Upper lobe of left lung (tissue), 6 donors: ENCODE measurements around the gene CHST8. TPM values are rescaled to one million over a fixed set of nuclear protein-coding genes. Genes with fewer than 3 reads are reported as not detected.

Experiments used
- ATAC-seq, 2 donors: fragments of 200-7000 bp; cut with Tn5 transposase; one replicate each; pipeline ENCODE4 v1.9.1; 2022; ENCODE audit warnings: mild to moderate bottlenecking in 2 of 2, moderate library complexity in 2 of 2; ENCODE audit not compliant: low FRiP score in 2 of 2
- DNase-seq, 2 donors: peaks; one replicate each; pipeline ENCODE4 v3.0.0-alpha.2; 2019 to 2020
- H3K27ac ChIP-seq, 4 donors: fragments of 200-600 bp; sonication (generic); one replicate each; pipeline ENCODE4 v1.5.1; 2016 to 2019
- H3K27me3 ChIP-seq, 4 donors: fragments of 200-600 bp; sonication (generic); one replicate each; pipeline ENCODE4 v1.5.1; 2017 to 2019
- H3K36me3 ChIP-seq, 4 donors: fragments of 200-600 bp; sonication (generic); one replicate each; pipeline ENCODE4 v1.5.1; 2016 to 2019
- H3K4me1 ChIP-seq, 4 donors: fragments of 200-600 bp; sonication (generic); one replicate each; pipeline ENCODE4 v1.5.1; 2018 to 2019
- H3K4me3 ChIP-seq, 4 donors: fragments of 200-600 bp; sonication (generic); one replicate each; pipeline ENCODE4 v1.5.1; 2017 to 2019; ENCODE audit warnings: mild to moderate bottlenecking in 2 of 4, moderate library complexity in 1 of 4
- H3K9me3 ChIP-seq, 4 donors: fragments of 200-600 bp; sonication (generic); one replicate each; pipeline ENCODE4 v1.5.1; 2018 to 2019
- CTCF ChIP-seq, 6 experiments: fragments of 450-650 bp in 4 of 6; fragments of 200-600 bp in 2 of 6; sonication (generic) in 2 of 6; IDR thresholded peaks; one replicate each; pipeline ENCODE4 v1.5.1; 2016 to 2019; ENCODE audit warnings: antibody characterized with exemption in 6 of 6
- EP300 ChIP-seq, 4 donors: sonication (generic); formaldehyde crosslinking; IDR thresholded peaks; one replicate each; pipeline ENCODE4 v1.5.1; 2017; ENCODE audit warnings: antibody characterized with exemption in 4 of 4, control low read depth in 2 of 4
- POLR2A ChIP-seq, 4 donors: fragments of 450-650 bp; IDR thresholded peaks; one replicate each; pipeline ENCODE4 v1.5.1; 2016 to 2017; ENCODE audit warnings: antibody characterized with exemption in 4 of 4, mild to moderate bottlenecking in 2 of 4
- POLR2AphosphoS5 ChIP-seq, 2 donors: sonication (generic); formaldehyde crosslinking; IDR thresholded peaks; one replicate each; pipeline ENCODE4 v1.5.1; 2017; ENCODE audit warnings: antibody characterized with exemption in 2 of 2
- WGBS, 2 donors: methylation state at CpG; one replicate each; pipeline ENCODE4 v1.1.5; 2017 to 2018; 5-methylcytosine and 5-hydroxymethylcytosine counted together
- total RNA-seq, 6 donors: library from RNA; depleted of rRNA in 4 of 6; stranded (reverse); fragments of >200 nt in 4 of 6; gene quantifications; one replicate each; pipeline versions ENCODE4 v1.1.0 to v1.2.1, GENCODE V29; 2016 to 2021
- donor health status: DM: no; HTN: no; CAD: no; lungs with moderate emphysema.
- donor health status: DM: no; HTN: yes; CAD: no; lungs with severe emphysema.

The CHST8 gene
- total RNA-seq, 6 donors from 2014 or later: 0.46 to 3.1 (median 0.72) TPM; not detected in 2

GRCh38 chr19:33724021-33724720 is 102.4 kb downstream of the CHST8 start:
- DNase-seq (peak in 1 of 2 donors; percentile 57), ATAC-seq (peak in 1 of 2 donors; percentile 13)
- 67 to 72% methylated on average over 10 to 15 of the region's 15 CpGs for WGBS, 2 donors
- Histone ChIP-seq H3K4me1 (no peaks in the 10 kb centered on the region), H3K4me3 (no peak overlapping the region), H3K27me3 (no peaks in the 10 kb centered on the region), H3K9me3 (no peaks in the 10 kb centered on the region), H3K36me3 (no peaks in the 10 kb centered on the region), H3K27ac (no peak overlapping the region)
- TF ChIP-seq CTCF (IDR thresholded peaks at IDR 0.05): no peak
- no peak for TF ChIP-seq POLR2AphosphoS5 (IDR thresholded peaks at IDR 0.05)
- no peak for TF ChIP-seq POLR2A (IDR thresholded peaks at IDR 0.05)
- TF ChIP-seq EP300 (IDR thresholded peaks at IDR 0.05): no peak

- no peaks in the 10 kb centered on the region for H3K4me1 ChIP-seq
- no peaks in the 10 kb centered on the region for H3K36me3 ChIP-seq
- H3K27ac ChIP-seq: no peak overlapping the region
- DNase-seq (peak in 1 of 2 donors; percentile 56), ATAC-seq (no peak)
- H3K27me3 ChIP-seq: no peaks in the 10 kb centered on the region
- no peak overlapping the region for H3K4me3 ChIP-seq
- H3K9me3 ChIP-seq: no peaks in the 10 kb centered on the region
- whole genome bisulfite sequencing, 2 donors: 64 to 80% methylated on average over 3 to 7 of the region's 7 CpGs
- TF ChIP-seq POLR2A (IDR thresholded peaks at IDR 0.05) (no peak), EP300 (IDR thresholded peaks at IDR 0.05) (no peak), POLR2AphosphoS5 (IDR thresholded peaks at IDR 0.05) (no peak), CTCF (IDR thresholded peaks at IDR 0.05) (no peak)
Measured at GRCh38 chr19:33724721-33725060, 102.9 kb downstream of the CHST8 start.

- ATAC-seq (no peak), DNase-seq (no peak)
- 74 to 81% methylated on average over 7 to 9 of the region's 9 CpGs for WGBS, 2 donors
Measured at GRCh38 chr19:33725567-33725966, 103.8 kb downstream of the CHST8 start.

GRCh38 chr19:33726756-33727155 is 105.0 kb downstream of the CHST8 start:
- no peak for ATAC-seq
- no peak for TF ChIP-seq POLR2AphosphoS5 (IDR thresholded peaks at IDR 0.05)
- TF ChIP-seq EP300 (IDR thresholded peaks at IDR 0.05): no peak
- no peak for TF ChIP-seq POLR2A (IDR thresholded peaks at IDR 0.05)
- no peak for TF ChIP-seq CTCF (IDR thresholded peaks at IDR 0.05)
- H3K4me1 ChIP-seq: no peaks in the 10 kb centered on the region
- no peaks in the 10 kb centered on the region for H3K36me3 ChIP-seq
- no peak overlapping the region for H3K27ac ChIP-seq
- no peak overlapping the region for H3K4me3 ChIP-seq
- WGBS, 2 donors: 63 to 71% methylated on average over 10 to 12 of the region's 12 CpGs
- DNase-seq: peak in 1 of 2 donors; percentile 54
- H3K27me3 ChIP-seq: no peaks in the 10 kb centered on the region
- no peaks in the 10 kb centered on the region for H3K9me3 ChIP-seq

More at GRCh38 chr19:33725567-33725966, 103.8 kb downstream of the CHST8 start:
- no peaks in the 10 kb centered on the region for H3K36me3 ChIP-seq
- H3K27me3 ChIP-seq: no peaks in the 10 kb centered on the region
- H3K4me3 ChIP-seq: no peak overlapping the region
- no peaks in the 10 kb centered on the region for H3K9me3 ChIP-seq
- H3K27ac ChIP-seq: no peak overlapping the region
- no peaks in the 10 kb centered on the region for H3K4me1 ChIP-seq
- TF ChIP-seq EP300 (IDR thresholded peaks at IDR 0.05): no peak
- TF ChIP-seq CTCF (IDR thresholded peaks at IDR 0.05): no peak
- TF ChIP-seq POLR2A (IDR thresholded peaks at IDR 0.05): no peak
- no peak for TF ChIP-seq POLR2AphosphoS5 (IDR thresholded peaks at IDR 0.05)
